Umbilical cord (tissue), 2 donors: Measurements from ENCODE around the gene ZNF584. TPM values are rescaled to one million over a fixed set of nuclear protein-coding genes. Genes with fewer than 3 reads are reported as not detected.
"Not testable (repeated sequence)": the region's sequence is repeated elsewhere in the genome, so short reads cannot be mapped to it uniquely, and the experiment has no call there.

Experiments
- DNase-seq: peaks from one replicate; pipeline ENCODE4 v3.0.0-alpha.2; 2015; ENCODE audit warnings: low spot score
- total RNA-seq: library from RNA; depleted of rRNA; stranded (reverse); fragments of >200 nt; gene quantifications from one replicate; pipeline ENCODE4 v1.2.3, GENCODE V29; 2014; ENCODE audit warnings: low replicate concordance; ENCODE audit not compliant: insufficient read depth

ZNF584 gene
- total RNA-seq, 1 donor from 2014 or later, result 6.0 TPM

GRCh38 chr19:58403920-58404478 lies 4.5 kb upstream of the ZNF584 start:
- DNase-seq, result not testable (repeated sequence)

- no peak for DNase-seq
These were observed 1.4 kb upstream of the ZNF584 start for GRCh38 chr19:58406818-58407657.

- no peak for DNase-seq
These were observed 744 bp upstream of the ZNF584 start for GRCh38 chr19:58407658-58408151.

- no peak for DNase-seq
These were observed 751 bp downstream of the ZNF584 start for GRCh38 chr19:58409010-58409790.

GRCh38 chr19:58416604-58417003 lies 8.2 kb downstream of the ZNF584 start:
- no peak for DNase-seq

- no peak for DNase-seq
These were observed 8.6 kb downstream of the ZNF584 start for GRCh38 chr19:58417071-58417470.

- DNase-seq, result no peak
These were observed 20.2 kb downstream of the ZNF584 start for GRCh38 chr19:58428617-58429016.

GRCh38 chr19:58429745-58430144 lies 21.3 kb downstream of the ZNF584 start:
- DNase-seq, result no peak

- DNase-seq, result no peak
These were observed 25.8 kb downstream of the ZNF584 start for GRCh38 chr19:58434217-58434616.

GRCh38 chr19:58439576-58440554 lies 31.4 kb downstream of the ZNF584 start, which contains the start of gene ZNF132:
Gene ZNF132 (minus strand): TSS chr19:58440153. CDS start chr19:58439821, 332 bp downstream.
- peak; percentile 100 for DNase-seq

GRCh38 chr19:58440556-58440955 lies 32.1 kb downstream of the ZNF584 start:
- DNase-seq, result no peak

- not testable (repeated sequence) for DNase-seq
These were observed 34.5 kb downstream of the ZNF584 start for GRCh38 chr19:58442986-58443385.

- DNase-seq, result not testable (repeated sequence)
These were observed 40.4 kb downstream of the ZNF584 start for GRCh38 chr19:58448860-58449259.

GRCh38 chr19:58449980-58450379 lies 41.5 kb downstream of the ZNF584 start:
- DNase-seq, result not testable (repeated sequence)

- DNase-seq, result no peak
These were observed 42.5 kb downstream of the ZNF584 start for GRCh38 chr19:58450856-58451357.

- peak; percentile 98 for DNase-seq
These were observed 43.1 kb downstream of the ZNF584 start, which contains the start of gene ZNF324B for GRCh38 chr19:58451358-58452101. Gene ZNF324B (plus strand): TSS chr19:58451622. CDS start chr19:58453702, 2,080 bp downstream.

GRCh38 chr19:58453743-58454142 lies 45.3 kb downstream of the ZNF584 start:
- DNase-seq, result no peak

GRCh38 chr19:58455306-58455705 lies 46.9 kb downstream of the ZNF584 start:
- DNase-seq, result no peak

GRCh38 chr19:58456111-58456510 lies 47.7 kb downstream of the ZNF584 start:
- DNase-seq, result no peak

- no peak for DNase-seq
These were observed 51.6 kb downstream of the ZNF584 start for GRCh38 chr19:58460039-58460438.
